ENCODE measurements around the gene PDPK1.

DNA sequence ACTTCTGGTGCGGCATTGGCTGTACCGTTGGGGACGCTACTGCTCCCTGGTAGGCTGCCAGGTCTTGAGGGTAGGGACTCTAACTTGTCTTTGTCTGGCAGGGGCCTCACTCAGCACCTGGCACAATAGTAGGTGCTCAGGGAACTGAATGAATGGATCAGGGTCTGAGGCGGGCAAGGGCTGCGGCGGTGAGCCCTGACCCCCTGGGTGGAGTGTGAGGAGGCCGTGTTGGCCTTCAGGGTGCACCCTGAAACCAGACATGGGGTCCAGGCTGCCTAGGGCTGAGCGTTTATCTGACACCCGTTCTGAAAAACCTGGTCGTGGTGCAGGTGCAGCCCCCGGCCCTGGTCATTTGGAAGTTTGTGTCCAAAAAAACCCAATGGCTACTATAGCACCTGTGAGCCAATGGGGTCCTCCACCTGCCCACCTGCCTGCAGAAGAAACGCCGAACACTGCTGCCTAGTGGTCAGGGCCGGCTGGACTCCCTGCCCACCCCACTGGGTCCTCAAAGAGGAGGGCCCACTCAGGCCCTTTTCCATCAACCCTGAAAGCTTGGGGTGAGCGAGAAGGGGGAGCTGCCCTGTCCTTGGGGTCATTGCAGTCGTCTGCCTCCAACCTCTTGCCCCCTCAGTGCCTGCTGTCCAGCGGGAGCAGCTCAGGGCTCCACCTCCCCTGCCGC, 29.0 kb upstream of the PDPK1 start:
- TF ChIP-seq, protein P1, sequence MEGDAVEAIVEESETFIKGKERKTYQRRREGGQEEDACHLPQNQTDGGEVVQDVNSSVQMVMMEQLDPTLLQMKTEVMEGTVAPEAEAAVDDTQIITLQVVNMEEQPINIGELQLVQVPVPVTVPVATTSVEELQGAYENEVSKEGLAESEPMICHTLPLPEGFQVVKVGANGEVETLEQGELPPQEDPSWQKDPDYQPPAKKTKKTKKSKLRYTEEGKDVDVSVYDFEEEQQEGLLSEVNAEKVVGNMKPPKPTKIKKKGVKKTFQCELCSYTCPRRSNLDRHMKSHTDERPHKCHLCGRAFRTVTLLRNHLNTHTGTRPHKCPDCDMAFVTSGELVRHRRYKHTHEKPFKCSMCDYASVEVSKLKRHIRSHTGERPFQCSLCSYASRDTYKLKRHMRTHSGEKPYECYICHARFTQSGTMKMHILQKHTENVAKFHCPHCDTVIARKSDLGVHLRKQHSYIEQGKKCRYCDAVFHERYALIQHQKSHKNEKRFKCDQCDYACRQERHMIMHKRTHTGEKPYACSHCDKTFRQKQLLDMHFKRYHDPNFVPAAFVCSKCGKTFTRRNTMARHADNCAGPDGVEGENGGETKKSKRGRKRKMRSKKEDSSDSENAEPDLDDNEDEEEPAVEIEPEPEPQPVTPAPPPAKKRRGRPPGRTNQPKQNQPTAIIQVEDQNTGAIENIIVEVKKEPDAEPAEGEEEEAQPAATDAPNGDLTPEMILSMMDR (conservative IDR thresholded peaks at IDR 0.05; ENCODE audit: low read depth, low read length), result no peak
- TF ChIP-seq MAFK (IDR thresholded peaks at IDR 0.05; ENCODE audit: low read depth, low read length) (no peak), POLR2A (IDR thresholded peaks at IDR 0.05; ENCODE audit: low read depth, low read length) (no peak), CHD1 (IDR thresholded peaks at IDR 0.05; ENCODE audit: low read depth, low read length) (no peak), FOS (IDR thresholded peaks at IDR 0.05; ENCODE audit: low read depth, low read length) (no peak), RCOR1 (IDR thresholded peaks at IDR 0.05; ENCODE audit: insufficient replicate concordance, low read length) (no peak), MXI1 (IDR thresholded peaks at IDR 0.05; ENCODE audit: borderline replicate concordance, low read depth, low read length) (no peak), SMC3 (IDR thresholded peaks at IDR 0.05; ENCODE audit: low read depth, low read length) (no peak), NFE2L2 (IDR thresholded peaks at IDR 0.05; ENCODE audit: low read depth, low read length) (no peak)
- TF ChIP-seq, protein P2, sequence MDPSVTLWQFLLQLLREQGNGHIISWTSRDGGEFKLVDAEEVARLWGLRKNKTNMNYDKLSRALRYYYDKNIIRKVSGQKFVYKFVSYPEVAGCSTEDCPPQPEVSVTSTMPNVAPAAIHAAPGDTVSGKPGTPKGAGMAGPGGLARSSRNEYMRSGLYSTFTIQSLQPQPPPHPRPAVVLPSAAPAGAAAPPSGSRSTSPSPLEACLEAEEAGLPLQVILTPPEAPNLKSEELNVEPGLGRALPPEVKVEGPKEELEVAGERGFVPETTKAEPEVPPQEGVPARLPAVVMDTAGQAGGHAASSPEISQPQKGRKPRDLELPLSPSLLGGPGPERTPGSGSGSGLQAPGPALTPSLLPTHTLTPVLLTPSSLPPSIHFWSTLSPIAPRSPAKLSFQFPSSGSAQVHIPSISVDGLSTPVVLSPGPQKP (IDR thresholded peaks at IDR 0.05; ENCODE audit: borderline replicate concordance, low read depth, low read length), result no peak

Data from IMR-90 (cell line).